ENCODE data around the gene PLOD2.

- no peak for TF ChIP-seq EP300 (IDR thresholded peaks at IDR 0.05)
- no peak for TF ChIP-seq CTCF (IDR thresholded peaks at IDR 0.05)
- no peak for TF ChIP-seq POLR2A (IDR thresholded peaks at IDR 0.05)
These were observed 83.8 kb downstream of the PLOD2 start for GRCh38 chr3:146077181-146077580.

Data from tibial nerve (tissue), 4 donors.